WTC11 (cell line): ENCODE measurements around the gene ARAP1. TPM values are rescaled to one million over a fixed set of nuclear protein-coding genes. Genes with fewer than 3 reads are reported as not detected.

Source experiments
- ATAC-seq: fragments of 200-7000 bp; cut with Tn5 transposase; 2 replicates; pipeline ENCODE4 v1.10.0; 2021; ENCODE audit warnings: mild to moderate bottlenecking, moderate library complexity
- CTCF ChIA-PET: fragments of 300-600 bp; sonication (Branson Sonifier 250); formaldehyde crosslinking; loops from one replicate; lab custom pipeline; 2021; ENCODE audit warnings: antibody characterized with exemption; lab: Charles Lee
- POLR2A ChIA-PET: fragments of 350-600 bp; sonication (Branson Sonifier 250); formaldehyde crosslinking; loops from one replicate; lab custom pipeline; 2021; ENCODE audit warnings: antibody characterized with exemption; lab: Charles Lee
- DNase-seq: peaks from one replicate; pipeline ENCODE4 v3.0.0; 2021; ENCODE audit warnings: low spot score
- H3K27ac Mint-ChIP-seq: 2 replicates; pipeline ENCODE4 v1.8.0; 2021; ENCODE audit warnings: mixed read lengths
- H3K27me3 Mint-ChIP-seq: 2 replicates; pipeline ENCODE4 v1.8.0; 2021; ENCODE audit warnings: low read depth, mild to moderate bottlenecking, moderate library complexity, mixed read lengths
- H3K36me3 Mint-ChIP-seq: 2 replicates; pipeline ENCODE4 v1.8.0; 2021; ENCODE audit warnings: mixed read lengths
- H3K4me1 Mint-ChIP-seq: 2 replicates; pipeline ENCODE4 v1.8.0; 2022; ENCODE audit warnings: mixed read lengths
- H3K4me3 Mint-ChIP-seq: 2 replicates; pipeline ENCODE4 v1.8.0; 2021; ENCODE audit warnings: mild to moderate bottlenecking, moderate library complexity, mixed read lengths
- H3K9me3 Mint-ChIP-seq: 2 replicates; pipeline ENCODE4 v1.8.0; 2021; ENCODE audit warnings: mixed read lengths
- ATF3 ChIP-seq: sonication (generic); formaldehyde crosslinking; conservative IDR thresholded peaks from 2 replicates; pipeline ENCODE4 v1.8.1; 2022; ENCODE audit warnings: mild to moderate bottlenecking, missing genetic modification reagents
- CREB1 ChIP-seq: sonication (generic); formaldehyde crosslinking; IDR thresholded peaks from 2 replicates; pipeline ENCODE4 v1.8.0; 2023; ENCODE audit warnings: mild to moderate bottlenecking, missing genetic modification reagents
- FOXP1 ChIP-seq: sonication (generic); formaldehyde crosslinking; IDR thresholded peaks from 2 replicates; pipeline ENCODE4 v1.8.0; 2022; ENCODE audit warnings: missing genetic modification reagents, mild to moderate bottlenecking, moderate library complexity, borderline replicate concordance
- GABPB1 ChIP-seq: sonication (generic); formaldehyde crosslinking; IDR thresholded peaks from 2 replicates; pipeline ENCODE4 v1.8.1; 2023; ENCODE audit warnings: mild to moderate bottlenecking, missing genetic modification reagents
- IRF2 ChIP-seq: sonication (generic); formaldehyde crosslinking; IDR thresholded peaks from 2 replicates; pipeline ENCODE4 v1.8.0; 2022; ENCODE audit warnings: low read depth, missing genetic modification reagents, borderline replicate concordance
- JUN ChIP-seq: sonication (generic); formaldehyde crosslinking; IDR thresholded peaks from 2 replicates; pipeline ENCODE4 v1.8.0; 2023; ENCODE audit warnings: mild to moderate bottlenecking, missing genetic modification reagents
- MXD4 ChIP-seq: fragments of 250-450 bp; sonication (Bioruptor Pico); IDR thresholded peaks from 2 replicates; pipeline ENCODE4 v1.8.0; 2021; ENCODE audit warnings: mild to moderate bottlenecking, moderate library complexity, borderline replicate concordance
- MYBL2 ChIP-seq: sonication (generic); formaldehyde crosslinking; IDR thresholded peaks from 2 replicates; pipeline ENCODE4 v1.8.1; 2023; ENCODE audit warnings: mild to moderate bottlenecking, moderate library complexity, missing genetic modification reagents
- OVOL2 ChIP-seq: fragments of 250-450 bp; sonication (Bioruptor Pico); IDR thresholded peaks from 2 replicates; pipeline ENCODE4 v1.9.0; 2021; ENCODE audit warnings: mild to moderate bottlenecking, borderline replicate concordance
- PRDM15 ChIP-seq: sonication (generic); formaldehyde crosslinking; IDR thresholded peaks from 2 replicates; pipeline ENCODE4 v1.8.0; 2022; ENCODE audit warnings: missing genetic modification reagents
- TCF7 ChIP-seq: sonication (generic); formaldehyde crosslinking; IDR thresholded peaks from 2 replicates; pipeline ENCODE4 v1.8.0; 2022; ENCODE audit warnings: mild to moderate bottlenecking, low read depth, missing genetic modification reagents, moderate library complexity
- USF2 ChIP-seq: sonication (generic); formaldehyde crosslinking; IDR thresholded peaks from 2 replicates; pipeline ENCODE4 v1.8.1; 2023; ENCODE audit warnings: mild to moderate bottlenecking, missing genetic modification reagents, moderate library complexity
- ZNF317 ChIP-seq: sonication (generic); formaldehyde crosslinking; IDR thresholded peaks from 2 replicates; pipeline ENCODE4 v1.8.1; 2023; ENCODE audit warnings: low read depth, mild to moderate bottlenecking, moderate library complexity, missing genetic modification reagents, borderline replicate concordance
- ZNF512 ChIP-seq: sonication (generic); formaldehyde crosslinking; IDR thresholded peaks from 2 replicates; pipeline ENCODE4 v1.8.1; 2022; ENCODE audit warnings: missing genetic modification reagents, borderline replicate concordance
- ZNF671 ChIP-seq: fragments of 250-450 bp; sonication (Bioruptor Pico); IDR thresholded peaks from 2 replicates; pipeline ENCODE4 v1.8.0; 2021; ENCODE audit warnings: mild to moderate bottlenecking
- ZSCAN18 ChIP-seq: fragments of 250-450 bp; sonication (Bioruptor Pico); IDR thresholded peaks from 2 replicates; pipeline ENCODE4 v2.1.2; 2022; ENCODE audit warnings: mild to moderate bottlenecking, moderate library complexity
- total RNA-seq: library from RNA; stranded (reverse); gene quantifications from 3 replicates; pipeline ENCODE4 v1.2.3, GENCODE V29; 2021

The ARAP1 gene
- total RNA-seq, 1 experiment from 2014 or later: 98.8 TPM

GRCh38 chr11:72721276-72721675, 30.9 kb downstream of the ARAP1 start (continued):
- TF ChIP-seq USF2: no peak
- TF ChIP-seq CREB1 (CRISPR knock-in tag): no peak
- TF ChIP-seq IRF2: no peak
- TF ChIP-seq, all 79 proteins: peak for 0

- Mint-ChIP-seq H3K27me3 (no peaks in the 10 kb centered on the region), H3K4me3 (no peak overlapping the region), H3K4me1 (peaks cover 9% of the 10 kb centered on the region), H3K27ac (no peak overlapping the region), H3K36me3 (no peaks in the 10 kb centered on the region), H3K9me3 (no peaks in the 10 kb centered on the region)
- no peak for DNase-seq
- CTCF ChIA-PET: interaction anchor here (1.0 to 1.4 kb wide), 2 partner anchors 36 to 72 kb away, joined by 3 to 4 read pairs; no protein-coding TSS in a partner anchor
- POLR2A ChIA-PET: no interaction called here
- ATAC-seq: no peak
- TF ChIP-seq OVOL2: no peak
These were observed 31.4 kb downstream of the ARAP1 start for GRCh38 chr11:72720784-72721183.

- Mint-ChIP-seq H3K4me3 (no peak overlapping the region), H3K9me3 (no peaks in the 10 kb centered on the region), H3K27me3 (no peaks in the 10 kb centered on the region), H3K27ac (no peak overlapping the region; the same call in 1 of the 2 replicates), H3K4me1 (peaks cover 9% of the 10 kb centered on the region), H3K36me3 (no peaks in the 10 kb centered on the region)
- ChIA-PET POLR2A (no interaction called here), CTCF (interaction anchor here (1.4 kb wide), 1 partner anchor 36 kb away, joined by 4 read pairs; no protein-coding TSS in a partner anchor)
- no peak for DNase-seq
- no peak for ATAC-seq
- no peak for TF ChIP-seq JUN
- TF ChIP-seq ZSCAN18: no peak
- TF ChIP-seq USF2: no peak
- no peak for TF ChIP-seq PRDM15 (CRISPR knock-in tag)
- TF ChIP-seq GABPB1: no peak
- no peak for TF ChIP-seq MYBL2 (CRISPR knock-in tag)
- TF ChIP-seq ZNF671 (CRISPR knock-in tag): no peak
- TF ChIP-seq FOXP1 (CRISPR knock-in tag): no peak
- no peak for TF ChIP-seq TCF7 (CRISPR knock-in tag)
- no peak for TF ChIP-seq ZNF512 (CRISPR knock-in tag)
- no peak for TF ChIP-seq ATF3 (CRISPR knock-in tag)
- no peak for TF ChIP-seq MXD4 (CRISPR knock-in tag)
- no peak for TF ChIP-seq ZNF317 (CRISPR knock-in tag)
These were observed 32.2 kb downstream of the ARAP1 start for GRCh38 chr11:72720047-72720446.
